ENCODE measurements around the gene SHISA8.
"Not testable (repeated sequence)": the region's sequence is repeated elsewhere in the genome, so short reads cannot be mapped to it uniquely, and the experiment has no call there.

SHISA8 gene

DNA sequence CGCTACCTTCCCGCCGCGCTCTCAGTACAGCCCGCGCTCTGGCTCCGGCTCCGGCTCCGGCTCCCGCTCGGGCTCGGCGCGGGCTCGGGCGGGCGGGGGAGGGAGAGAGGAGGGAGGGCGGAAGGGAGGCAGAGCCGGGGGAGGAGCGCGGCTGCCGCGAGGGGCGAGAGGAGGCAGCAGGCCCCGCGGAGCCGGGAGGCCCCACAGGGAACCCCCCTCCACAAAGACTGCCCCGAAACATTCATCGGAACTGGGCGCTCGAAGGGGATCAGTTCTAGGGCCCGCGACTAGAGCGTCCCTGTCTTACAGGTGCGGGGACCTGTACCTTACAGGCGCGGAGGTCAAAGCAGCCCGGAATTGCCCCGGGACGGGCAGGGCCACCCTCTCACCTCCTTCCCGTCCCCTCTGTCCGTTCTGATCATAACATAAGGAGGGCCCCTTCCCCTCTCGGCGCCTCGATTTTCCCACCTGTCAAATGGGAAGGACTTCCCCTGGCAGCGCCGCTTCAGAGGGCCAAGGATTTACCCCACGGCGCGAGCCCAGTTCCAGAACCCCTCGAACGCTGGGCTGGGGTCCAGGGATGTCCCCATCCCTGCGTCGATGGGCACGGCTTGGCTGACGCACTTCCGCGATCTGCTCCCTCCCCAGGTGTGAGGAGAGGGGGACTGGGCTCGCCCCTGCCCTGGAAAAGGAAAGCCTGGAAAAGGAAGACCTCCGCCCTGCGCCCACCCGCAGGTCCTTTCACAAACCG is at the start of gene SHISA8:
Gene SHISA8 (minus strand): TSS at position 40 of the 751 bp plus-strand sequence. CDS start 407 bp downstream, outside the sequence.
- DNase-seq (ENCODE audit: low spot score) = no peak

DNA sequence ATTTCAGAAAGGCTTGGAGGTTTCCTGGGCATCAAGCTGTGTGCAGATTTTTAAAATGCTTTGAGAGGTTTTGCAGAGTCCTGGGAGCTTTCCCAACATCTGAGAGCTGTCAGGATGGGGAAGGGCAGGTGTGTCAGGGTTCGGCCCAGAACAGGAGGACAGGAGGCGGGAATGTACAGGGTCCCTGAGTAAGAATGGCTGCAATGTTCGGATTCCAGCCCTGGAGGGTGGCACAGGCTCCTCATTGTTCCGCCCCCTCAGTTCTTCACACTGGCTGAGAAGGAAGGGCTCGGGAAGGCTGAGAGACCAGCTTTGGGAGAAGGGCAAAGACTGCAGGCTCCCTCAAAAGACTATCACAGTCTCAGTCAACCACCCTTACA is 49.2 kb upstream of the SHISA8 start:
- no peak for DNase-seq (ENCODE audit: low spot score)

DNA sequence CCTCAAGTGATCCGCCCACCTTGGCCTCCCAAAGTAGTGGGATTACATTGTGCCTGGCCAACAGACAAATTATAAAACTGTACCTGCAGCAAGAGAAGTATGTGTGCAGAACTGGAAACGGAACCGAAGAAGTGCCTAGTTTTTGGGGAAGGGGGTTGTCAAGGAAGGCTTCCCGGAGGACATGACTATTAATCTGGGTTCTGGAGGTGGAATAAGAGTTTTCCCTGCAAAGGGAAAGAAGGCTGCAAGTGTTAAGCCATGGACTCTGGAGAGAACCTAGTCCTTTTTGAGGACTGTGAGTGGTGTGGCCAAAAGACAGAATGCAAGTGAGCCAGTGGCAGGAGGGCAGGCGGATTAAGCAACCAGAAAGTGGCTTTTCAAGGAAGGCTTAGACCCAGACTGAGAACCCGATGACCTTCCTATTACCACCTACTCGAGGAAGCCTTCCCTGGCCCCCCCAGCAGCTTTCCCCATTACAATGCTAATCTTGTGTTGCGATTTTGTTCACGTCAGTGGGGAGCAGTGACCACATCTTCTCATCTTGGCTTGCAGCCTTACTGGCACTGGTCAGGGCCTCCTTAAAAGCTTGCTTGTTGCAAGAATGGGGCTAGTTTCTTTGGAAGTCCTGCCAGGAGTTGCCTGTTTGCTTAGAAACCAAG is 48.7 kb upstream of the SHISA8 start:
- DNase-seq (ENCODE audit: low spot score) = no peak

DNA sequence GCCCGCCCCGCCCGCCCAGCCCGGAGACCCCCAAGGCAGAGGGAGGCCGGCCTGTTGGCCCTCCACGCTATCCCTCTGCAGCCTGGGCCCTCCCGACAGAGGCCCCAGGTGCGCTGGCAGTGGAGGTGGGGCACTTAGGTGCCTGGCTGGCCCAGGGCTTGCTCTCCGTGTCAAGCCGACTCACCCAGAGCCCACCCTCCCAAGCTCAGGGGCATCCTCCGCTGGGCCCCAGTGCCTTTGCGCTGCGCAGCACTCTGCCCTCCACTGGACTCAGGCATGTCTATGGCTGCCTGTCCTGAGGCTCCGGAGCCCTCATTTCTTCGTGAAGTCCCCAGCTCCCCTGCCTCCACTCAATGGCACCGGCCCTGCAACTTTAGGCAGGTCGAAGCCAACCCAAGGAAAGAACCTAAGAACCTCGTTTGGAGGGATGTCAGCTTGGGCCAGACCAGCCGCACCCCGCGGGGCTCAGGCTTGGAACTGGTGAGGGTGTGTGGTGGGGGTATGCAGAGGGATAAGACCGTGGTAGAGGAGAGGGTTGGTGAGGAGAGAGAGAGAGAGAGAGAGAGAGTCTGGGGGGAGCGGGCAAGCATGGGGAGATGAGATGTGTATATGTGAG is 43.2 kb upstream of the SHISA8 start:
- DNase-seq (ENCODE audit: low spot score) = no peak

DNA sequence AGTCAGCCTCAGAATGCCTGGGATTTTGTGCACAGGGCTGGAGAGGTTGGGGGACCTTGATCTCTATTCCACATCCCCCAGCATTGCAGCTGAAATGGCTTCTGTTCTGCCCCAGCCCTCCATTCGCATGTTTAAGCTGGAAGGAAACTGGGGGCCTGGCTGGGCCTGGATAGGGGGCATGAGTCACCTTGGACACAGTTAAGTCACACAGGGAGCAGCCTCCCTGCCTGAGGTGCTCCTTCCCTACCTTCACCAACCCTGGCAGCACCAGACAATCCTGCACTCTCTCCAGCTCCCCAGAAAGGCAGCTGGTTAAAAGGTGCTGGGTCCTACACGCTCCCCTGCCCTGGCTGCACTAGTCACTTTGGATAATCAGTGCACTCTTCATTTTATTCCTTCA is 37.8 kb upstream of the SHISA8 start:
- DNase-seq (ENCODE audit: low spot score) = no peak

DNA sequence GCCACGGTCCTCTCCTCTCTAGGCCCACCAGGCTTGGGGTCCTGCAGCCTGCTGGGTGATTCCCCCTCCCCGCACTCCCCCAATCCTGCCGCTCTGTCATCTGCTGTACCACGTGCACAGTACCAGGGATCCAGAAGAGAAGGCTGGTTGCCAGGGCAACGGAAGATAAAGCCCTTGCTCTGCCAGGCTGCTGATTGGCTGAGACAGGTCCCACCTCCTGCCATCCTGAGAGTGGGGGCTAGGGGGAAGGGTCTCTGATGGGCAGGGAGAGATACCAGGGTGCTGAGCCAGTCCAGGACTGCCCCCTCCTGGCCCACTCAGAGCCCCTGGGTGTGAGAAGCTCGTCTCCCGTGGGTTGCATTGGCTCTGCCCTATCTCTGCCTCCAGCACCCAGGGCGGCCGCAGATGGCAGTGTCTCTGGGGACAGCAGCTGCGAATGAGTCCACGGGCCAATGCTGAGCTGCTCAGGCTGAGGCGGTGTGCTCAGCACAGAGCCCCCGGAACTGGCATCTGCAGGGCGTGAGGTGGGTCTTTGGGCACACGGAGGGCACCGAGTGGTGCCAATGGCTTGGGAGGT is 37.1 kb upstream of the SHISA8 start, which contains the start of gene SMIM45:
Gene SMIM45 (plus strand): TSS at position 253 of the 577 bp plus-strand sequence.
- no peak for DNase-seq (ENCODE audit: low spot score)

DNA sequence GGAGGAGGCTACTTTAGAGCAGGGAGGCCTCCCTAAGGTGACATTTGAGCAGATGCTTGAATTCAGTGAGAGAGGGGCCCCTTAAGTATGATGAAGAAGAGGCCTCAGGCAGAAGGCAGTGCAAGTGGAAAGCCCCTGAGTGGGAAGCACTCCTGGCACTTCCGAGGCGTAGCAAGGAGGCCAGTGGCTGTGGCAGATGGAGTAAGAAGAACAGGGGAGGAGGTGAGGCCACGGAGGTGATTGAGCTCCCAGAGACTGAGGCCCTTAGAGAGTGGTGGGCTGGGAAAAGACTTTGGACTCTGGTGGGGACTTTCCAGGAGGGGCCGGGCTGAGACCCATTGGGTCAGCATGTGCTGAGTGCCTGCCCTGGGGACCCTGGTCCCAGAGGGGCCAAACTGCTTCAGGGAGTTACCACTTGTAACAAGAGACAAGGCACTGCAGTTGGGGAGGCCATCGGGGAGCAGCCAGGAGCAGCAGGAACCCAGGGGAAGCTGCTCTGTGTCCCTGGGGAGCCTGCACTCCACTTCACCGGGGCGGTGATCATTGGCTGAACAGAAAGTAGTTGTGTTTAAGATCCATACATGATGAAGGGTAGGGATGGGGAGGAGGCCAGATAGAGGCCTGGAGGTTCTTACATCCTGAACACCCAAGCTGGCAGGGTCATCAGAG is 34.6 kb upstream of the SHISA8 start:
- DNase-seq (ENCODE audit: low spot score) = no peak

DNA sequence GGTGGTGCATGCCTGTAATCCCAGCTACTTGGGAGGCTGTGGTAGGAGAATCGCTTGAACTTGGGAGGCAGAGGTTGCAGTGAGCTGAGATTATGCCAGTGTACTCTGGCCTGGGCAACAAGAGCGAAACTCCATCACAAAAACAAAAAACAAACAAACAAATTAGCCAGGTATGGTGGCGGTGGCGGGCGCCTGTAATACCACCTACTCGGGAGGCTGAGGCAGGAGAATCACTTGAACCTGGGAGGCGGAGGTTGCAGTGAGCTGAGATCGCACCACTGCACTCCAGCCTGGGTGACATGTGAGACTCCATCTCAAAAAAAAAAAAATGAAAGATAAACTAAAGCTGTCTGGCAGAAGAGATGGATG is 34.0 kb upstream of the SHISA8 start:
- DNase-seq (ENCODE audit: low spot score) = not testable (repeated sequence)

DNA sequence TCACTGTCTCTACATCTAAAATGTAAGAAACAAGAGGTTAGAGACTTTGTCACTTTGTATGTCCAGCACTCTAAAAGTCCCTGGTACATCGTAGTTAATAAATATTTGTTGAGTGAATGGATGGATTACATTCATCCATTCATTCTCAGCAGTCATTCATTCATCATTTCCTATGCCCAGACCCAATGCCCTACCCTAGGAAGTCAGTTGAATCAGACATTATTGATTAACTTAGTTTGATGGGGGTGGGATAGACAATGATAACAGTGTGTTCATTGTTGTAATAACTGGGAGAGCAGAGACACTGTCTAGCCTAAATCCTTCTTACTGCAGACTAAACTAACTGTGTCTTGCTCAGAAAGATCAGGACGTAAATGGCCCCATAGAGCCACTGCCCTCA is 33.3 kb upstream of the SHISA8 start:
- no peak for DNase-seq (ENCODE audit: low spot score)

DNA sequence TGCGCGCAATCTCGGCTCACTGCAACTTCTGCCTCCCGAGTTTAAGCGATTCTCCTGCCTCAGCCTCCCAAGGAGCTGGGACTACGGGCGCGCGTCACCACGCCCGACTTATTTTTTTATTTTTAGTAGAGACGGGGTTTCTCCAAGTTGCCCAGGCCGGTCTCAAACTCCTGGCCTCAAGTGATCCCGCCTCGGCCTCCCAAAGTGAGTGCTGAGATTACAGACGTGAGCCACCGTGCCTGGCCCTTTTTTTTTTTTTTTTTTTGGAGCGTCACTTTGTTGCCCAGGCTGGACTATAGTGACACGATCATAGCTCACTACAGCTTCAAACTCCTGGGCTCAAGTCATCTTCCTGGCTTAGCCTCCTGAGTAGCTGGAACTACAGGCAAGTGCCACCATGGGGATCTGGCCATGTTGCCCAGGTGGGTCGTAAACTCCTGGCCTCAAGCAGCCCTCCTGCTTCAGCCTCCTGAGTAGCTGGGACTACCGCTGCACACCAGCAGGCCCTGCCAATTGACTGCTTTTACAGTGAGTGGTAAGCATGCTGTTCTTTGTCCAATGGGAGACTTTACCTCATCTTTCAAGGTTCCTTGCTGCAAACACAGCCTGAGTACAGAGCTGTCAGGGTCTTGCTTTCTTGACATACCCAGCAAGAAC is 32.7 kb upstream of the SHISA8 start:
- DNase-seq (ENCODE audit: low spot score) = no peak

DNA sequence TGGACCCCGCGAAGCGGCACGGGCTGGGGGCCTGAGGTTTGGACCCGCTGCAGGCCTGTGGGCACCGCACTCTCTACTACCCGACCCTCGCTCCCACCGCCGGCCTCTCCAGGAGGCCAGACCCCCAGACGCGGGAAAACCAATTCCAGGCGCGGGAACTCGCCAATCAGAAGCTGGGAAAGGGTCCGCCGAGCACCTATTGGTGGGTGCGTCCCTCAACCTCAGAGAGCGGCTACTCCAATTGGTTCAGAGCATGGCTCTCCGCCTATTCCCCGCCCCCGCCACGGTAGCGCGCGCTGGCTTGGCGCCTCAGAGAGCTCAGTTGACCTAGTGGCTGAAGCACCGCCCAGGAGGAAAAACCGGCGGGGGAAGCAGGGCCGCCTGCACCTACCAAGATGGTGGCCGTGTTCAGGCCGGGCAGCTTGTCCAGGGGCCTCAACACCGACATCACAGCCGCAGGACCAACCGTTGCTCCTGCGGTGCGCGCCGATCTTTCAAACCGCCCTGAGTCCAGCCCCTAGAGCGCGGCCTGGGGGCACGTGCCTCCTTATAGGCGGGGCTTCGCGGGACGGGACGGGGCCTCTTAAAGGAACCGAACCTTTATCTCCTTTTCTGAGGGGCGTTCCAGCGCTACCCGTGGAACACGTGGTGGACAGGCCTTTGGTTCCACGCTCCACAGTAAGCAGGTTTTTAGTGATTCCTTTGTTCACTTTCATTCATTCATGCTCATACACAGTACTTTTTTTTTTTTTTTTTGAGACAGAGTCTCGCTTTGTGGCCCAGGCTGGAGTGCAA is 32.0 kb upstream of the SHISA8 start, which contains the start of gene CENPM:
Gene CENPM (minus strand): TSS at position 524 of the 795 bp plus-strand sequence. CDS start 76 bp downstream, at position 448.
- peak; percentile 94 for DNase-seq (ENCODE audit: low spot score)

DNA sequence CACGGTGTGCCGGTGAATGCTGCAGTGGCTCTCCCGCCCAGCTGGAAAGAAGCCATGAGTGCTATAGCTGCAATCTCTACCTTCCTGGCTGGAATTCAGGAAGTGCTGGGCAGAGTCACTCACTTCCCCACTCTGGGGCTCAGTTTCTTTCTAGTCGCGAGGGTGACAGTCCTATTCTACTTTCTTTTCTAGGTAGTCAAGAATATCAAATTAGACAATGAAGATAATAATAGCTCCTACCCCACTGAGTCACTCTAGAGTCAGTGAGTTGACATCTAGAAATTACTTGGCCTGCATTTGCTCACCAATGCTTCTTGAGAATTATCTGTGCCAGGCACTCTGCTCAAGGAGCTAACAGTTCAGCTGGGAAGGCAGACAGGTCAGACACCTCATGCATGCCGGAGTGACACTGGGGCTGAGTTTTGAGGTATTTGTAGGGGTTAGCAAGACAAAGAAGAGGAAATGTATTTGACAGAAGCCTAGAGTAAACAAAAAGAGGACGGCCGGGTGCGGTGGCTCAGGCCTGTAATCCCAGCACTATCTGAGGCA is 28.9 kb upstream of the SHISA8 start:
- no peak for DNase-seq (ENCODE audit: low spot score)

DNA sequence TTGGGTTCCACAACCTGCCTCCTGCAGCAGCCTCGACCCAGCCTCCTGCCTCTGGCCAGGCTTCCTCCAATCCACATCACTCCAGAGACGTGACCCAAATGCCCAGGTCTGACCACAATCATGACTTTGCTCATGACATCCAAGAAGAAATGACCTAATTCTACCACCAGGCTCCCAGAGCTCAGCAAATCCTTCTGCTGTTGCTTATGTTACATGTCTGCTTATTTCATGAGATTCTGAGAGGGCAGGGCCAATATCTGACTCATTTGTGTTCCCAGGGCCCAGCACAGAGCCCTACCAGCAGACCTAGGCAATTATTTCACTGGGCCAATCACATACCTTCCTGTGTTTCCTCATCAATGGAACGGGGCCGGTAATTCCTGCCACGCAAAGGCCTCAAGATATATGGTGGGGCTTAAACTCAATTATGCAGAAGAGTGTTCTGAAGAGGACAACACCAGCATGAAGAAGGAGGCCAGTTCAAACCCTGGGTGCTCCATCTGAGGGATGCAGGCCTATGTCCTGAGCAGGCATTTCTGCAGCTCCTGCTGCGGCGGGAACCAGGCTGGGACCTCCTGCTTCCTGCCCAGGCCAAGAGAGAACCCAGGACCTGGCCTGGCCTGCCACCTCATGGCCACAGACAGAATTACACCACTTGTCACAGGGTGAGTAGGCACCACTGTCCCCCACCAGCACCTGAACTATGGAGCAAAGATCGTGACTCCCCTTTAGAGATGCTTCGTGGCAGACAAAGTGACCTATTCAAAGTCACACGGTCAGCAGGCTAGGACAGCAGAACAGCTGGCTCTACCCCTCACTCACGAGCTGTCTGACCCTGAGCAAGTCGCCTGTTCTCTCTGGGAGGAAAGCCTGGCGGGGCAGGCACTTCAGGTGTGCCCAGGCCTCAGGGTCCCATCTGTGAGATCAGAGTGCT is 26.2 kb upstream of the SHISA8 start:
- DNase-seq (ENCODE audit: low spot score) = peak; percentile 69

DNA sequence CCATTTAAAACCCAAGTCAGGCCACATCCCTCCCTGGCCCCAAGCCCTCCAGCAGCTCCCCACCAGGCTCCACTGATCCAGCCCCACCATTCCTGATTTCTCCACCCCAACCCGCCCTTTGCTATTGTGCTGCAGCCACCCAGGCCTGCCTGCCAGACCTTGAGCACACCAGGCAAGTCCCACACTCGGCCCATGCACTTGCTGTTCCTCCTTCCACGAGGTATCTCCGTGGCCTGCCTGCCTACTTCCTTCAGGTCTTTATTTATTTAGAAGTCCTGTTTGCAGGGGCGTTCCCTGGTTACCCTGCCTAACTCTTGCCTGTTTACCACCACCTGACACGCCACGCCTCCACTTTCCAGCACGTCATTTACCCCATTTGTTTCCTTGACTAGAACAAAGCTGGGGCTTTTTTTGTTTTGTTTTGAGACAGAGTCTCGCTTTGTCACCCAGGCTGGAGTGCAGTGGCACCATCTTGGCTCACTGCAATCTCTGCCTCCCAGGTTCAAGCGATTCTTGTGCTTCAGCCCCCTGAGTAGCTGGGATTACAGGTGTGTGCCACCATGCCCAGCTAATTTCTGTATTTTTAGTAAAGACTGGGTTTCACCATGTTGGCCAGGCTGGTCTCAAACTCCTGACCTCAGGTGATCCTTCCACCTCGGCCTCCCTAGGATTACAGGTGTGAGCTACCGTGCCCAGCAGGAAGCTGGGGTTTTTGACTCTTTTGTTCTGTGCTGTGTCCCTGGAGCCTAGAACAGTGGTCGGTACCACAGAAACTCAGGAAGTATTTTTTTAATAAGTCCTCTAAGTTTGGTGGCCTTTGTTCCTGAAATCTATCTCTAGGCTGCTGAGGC is 25.3 kb upstream of the SHISA8 start:
- DNase-seq (ENCODE audit: low spot score) = peak; percentile 43

DNA sequence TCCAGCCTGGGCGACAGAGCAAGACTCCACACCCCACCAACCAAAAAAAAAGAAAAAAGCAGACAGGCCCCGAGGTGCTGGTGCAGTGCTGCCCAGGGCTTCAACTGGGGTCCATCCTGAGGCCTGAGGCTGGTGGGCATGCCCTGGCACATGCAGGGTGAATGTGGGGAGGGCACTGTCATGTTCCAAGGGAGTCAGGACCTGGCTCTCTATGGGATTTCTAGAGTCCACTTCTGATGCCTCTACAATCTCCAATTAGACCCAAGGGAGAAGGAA is 22.0 kb upstream of the SHISA8 start:
- no peak for DNase-seq (ENCODE audit: low spot score)

DNA sequence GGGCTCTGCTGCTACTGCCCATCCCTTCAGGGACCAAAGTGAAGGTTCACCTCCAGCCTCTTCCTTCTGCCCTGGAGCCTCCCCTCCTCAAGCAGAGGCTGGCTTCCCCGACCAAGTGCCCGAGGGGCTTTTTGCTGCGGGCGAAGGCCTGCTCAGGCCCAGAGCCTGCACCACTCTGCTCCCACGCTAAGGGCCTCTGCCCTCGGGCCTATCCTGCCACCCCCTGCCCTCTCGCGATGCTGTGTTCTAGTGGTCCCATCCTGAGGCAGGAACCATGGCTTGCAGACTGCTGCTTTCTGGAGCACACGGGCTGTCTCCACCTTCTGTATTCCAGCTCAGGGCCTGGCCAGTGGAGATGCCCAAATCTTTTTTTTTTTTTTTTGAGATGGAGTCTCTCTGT is 20.6 kb upstream of the SHISA8 start:
- DNase-seq (ENCODE audit: low spot score) = no peak

DNA sequence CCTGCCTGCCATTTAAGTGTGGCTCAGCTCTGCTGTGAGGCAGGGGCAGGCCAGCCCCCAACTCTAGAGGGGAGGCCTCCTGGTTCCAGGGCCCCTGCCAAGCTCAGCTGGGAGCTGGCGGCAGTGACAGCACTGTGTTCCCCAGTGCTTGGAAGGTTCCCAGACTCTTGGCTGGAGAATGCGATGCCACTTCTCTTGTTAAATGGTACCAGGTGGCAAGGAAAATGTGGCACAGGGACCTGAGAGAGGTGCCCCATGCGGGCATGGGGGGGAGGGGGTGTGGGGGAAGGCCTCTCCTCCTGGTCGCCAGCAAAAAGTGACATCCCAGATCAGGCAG is 20.1 kb upstream of the SHISA8 start:
- no peak for DNase-seq (ENCODE audit: low spot score)

DNA sequence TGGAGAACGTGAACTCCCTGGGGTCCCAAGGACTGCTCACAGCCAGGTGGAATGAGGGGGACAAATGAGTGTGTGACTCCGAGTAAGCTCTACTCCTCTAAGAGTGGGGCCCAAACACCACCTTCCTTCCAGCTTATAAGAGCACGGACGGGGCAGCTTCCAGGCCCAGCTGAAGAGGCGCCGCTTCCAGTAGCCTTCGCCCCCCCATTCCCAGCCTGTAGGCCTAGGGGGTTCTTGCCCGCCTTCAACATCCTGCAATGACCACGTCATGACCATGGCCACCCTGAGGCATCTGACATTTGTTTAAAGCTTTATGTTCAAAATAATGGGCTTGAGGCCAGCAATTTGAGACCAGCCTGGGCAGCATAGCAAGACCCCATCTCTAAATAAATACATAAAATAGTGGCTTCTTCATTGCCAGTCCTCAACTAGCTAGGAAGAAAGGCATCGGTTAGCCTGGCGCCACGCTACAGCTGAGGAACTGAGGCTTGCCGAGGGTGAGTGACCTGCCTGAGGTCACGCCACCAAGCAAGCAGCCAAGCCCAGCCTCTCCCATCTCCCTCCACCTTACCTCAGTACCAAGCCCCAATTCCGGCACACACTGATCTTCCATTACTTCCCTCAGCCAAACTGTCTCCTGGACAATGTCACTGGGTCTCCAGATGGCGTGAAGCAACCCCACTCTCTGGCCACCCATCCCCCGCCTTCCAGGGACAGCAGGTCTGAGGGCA is 19.6 kb upstream of the SHISA8 start:
- no peak for DNase-seq (ENCODE audit: low spot score)

Measured in SW480 (cell line).